Rectal smooth muscle tissue (tissue), 1 donor: ENCODE results near the gene TNS2.
"Not testable (repeated sequence)": the region's sequence is repeated elsewhere in the genome, so short reads cannot be mapped to it uniquely, and the experiment has no call there.

ENCODE experiments used
- H3K27ac ChIP-seq: one replicate; pipeline ENCODE4 v1.7.0; 2013; ENCODE audit warnings: low read depth, low read length, inconsistent platforms
- H3K27me3 ChIP-seq: one replicate; pipeline ENCODE4 v1.7.0; 2013; ENCODE audit warnings: low read length; ENCODE audit not compliant: control insufficient read depth, insufficient read depth
- H3K36me3 ChIP-seq: one replicate; pipeline ENCODE4 v1.7.0; 2013; ENCODE audit warnings: low read length; ENCODE audit not compliant: control insufficient read depth, insufficient read depth
- H3K4me1 ChIP-seq: one replicate; pipeline ENCODE4 v1.7.0; 2013; ENCODE audit warnings: low read length; ENCODE audit not compliant: control insufficient read depth, insufficient read depth
- H3K4me3 ChIP-seq: one replicate; pipeline ENCODE4 v1.7.0; 2013; ENCODE audit warnings: low read length
- H3K9ac ChIP-seq: one replicate; pipeline ENCODE4 v1.7.0; 2013; ENCODE audit warnings: low read length

TNS2 gene

DNA sequence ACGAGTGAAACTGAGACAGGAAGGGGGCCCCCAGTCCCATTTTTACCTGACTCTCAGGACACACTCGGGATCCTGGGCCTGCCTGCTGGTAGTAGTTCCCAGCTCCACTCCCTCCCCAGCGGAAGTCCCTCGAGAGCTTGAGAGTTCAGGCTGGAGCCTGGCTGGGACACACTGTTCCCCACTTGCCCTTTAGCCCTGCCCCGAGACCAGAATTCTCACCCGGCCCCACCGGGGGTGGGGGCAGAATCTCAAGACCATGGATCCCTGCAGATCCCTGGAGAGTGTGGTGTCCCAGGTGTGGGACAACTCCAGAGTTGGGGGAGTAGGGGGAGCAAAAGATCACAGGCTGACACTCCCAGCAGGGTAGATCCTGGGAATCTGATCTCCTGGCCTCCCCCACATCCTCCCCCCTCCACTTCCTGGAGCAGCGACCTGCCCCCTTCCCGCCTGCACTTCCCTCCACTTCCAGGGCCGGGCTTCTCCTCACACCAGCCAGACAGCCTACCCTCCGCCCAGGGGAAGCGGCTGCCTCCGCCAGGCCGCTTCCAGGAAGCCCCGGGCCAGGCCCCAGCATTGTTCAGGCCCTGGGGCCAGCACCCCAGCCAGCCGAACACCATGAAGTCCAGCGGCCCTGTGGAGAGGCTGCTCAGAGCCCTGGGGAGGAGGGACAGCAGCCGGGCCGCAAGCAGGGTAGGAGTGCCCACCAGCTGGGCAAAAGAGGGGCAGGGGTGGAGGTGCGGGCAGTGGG lies at the start of gene TNS2:
TNS2 (plus strand) TSS at position 495 of the 748 bp plus-strand sequence; CDS start at position 616, 121 bp downstream.
- H3K4me3 ChIP-seq = peak within 1 kb of the TSS; percentile 53
- H3K27me3 ChIP-seq = no peaks in the 10 kb centered on the region

GRCh38 chr12:53004178-53004577 lies 45.7 kb upstream of the TNS2 start:
- no peaks in the 10 kb centered on the region for H3K27me3 ChIP-seq
- H3K4me3 ChIP-seq = no peak overlapping the region
- H3K27ac ChIP-seq = no peak overlapping the region
- no peak overlapping the region for H3K9ac ChIP-seq
- peaks cover 16% of the 10 kb centered on the region for H3K4me1 ChIP-seq
- H3K36me3 ChIP-seq = no peaks in the 10 kb centered on the region

More for the DNA sequence above, at the start of gene TNS2:
- Histone ChIP-seq H3K36me3 (peaks cover 2% of the 10 kb centered on the region), H3K4me1 (peaks cover 57% of the 10 kb centered on the region), H3K9ac (peak within 1 kb of the TSS; percentile 2), H3K27ac (peak within 1 kb of the TSS; percentile 96)

GRCh38 chr12:53004582-53004981 lies 45.3 kb upstream of the TNS2 start:
- H3K4me1 ChIP-seq = peaks cover 16% of the 10 kb centered on the region
- H3K36me3 ChIP-seq = no peaks in the 10 kb centered on the region
- no peak overlapping the region for H3K4me3 ChIP-seq
- H3K9ac ChIP-seq = no peak overlapping the region
- H3K27ac ChIP-seq = no peak overlapping the region
- no peaks in the 10 kb centered on the region for H3K27me3 ChIP-seq

DNA sequence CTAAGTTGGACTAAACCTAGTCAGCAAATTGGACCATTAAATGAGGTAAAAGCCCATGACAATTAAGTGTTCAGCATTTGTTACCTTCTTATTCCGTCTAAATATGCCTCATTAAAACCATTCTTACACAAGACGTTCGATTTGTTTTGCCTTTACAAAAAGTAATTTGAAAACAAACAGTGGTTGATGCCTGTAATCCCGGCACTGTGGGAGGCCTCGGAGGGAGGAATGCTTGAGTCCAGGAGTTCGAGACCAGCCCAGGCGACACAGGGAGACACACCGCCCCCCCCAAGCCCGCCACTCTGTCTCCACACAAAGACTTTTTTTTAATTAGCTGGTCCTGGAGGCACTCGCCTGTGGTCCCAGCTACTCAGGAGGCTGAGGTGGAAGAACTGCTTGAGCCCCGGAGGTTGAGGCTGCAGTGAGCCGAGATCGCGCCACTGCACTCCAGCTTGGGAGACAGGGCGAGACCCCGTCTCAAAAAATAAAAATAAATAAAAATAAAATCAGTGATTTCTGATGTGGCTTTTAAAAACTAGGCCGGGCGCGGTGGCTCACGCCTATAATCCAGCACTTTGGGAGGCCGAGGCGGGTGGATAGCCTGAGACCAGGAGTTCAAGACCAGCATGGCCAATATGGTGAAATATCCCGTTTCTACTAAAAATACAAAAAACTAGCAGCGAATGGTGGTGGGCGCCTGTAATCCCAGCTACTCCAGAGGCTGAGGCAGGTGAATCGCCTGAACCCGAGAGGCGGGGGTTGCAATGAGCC lies 44.5 kb upstream of the TNS2 start:
- Histone ChIP-seq H3K4me3 (peak overlapping the region; percentile 89), H3K4me1 (peaks cover 16% of the 10 kb centered on the region), H3K36me3 (no peaks in the 10 kb centered on the region), H3K27me3 (no peaks in the 10 kb centered on the region), H3K27ac (peak overlapping the region; percentile 89), H3K9ac (peak overlapping the region; percentile 38)

- no peaks in the 10 kb centered on the region for H3K27me3 ChIP-seq
- peak within 1 kb of the TSS; percentile 89 for H3K27ac ChIP-seq
- peaks cover 16% of the 10 kb centered on the region for H3K4me1 ChIP-seq
- H3K4me3 ChIP-seq = peak within 1 kb of the TSS; percentile 98
- peak within 1 kb of the TSS; percentile 86 for H3K9ac ChIP-seq
- H3K36me3 ChIP-seq = no peaks in the 10 kb centered on the region
Observed at GRCh38 chr12:53005986-53006809, 43.7 kb upstream of the TNS2 start, which contains the start of gene EIF4B. Gene EIF4B, plus strand, starts transcription at chr12:53006456. Its CDS starts 28 bp downstream, at chr12:53006484.

GRCh38 chr12:53006810-53007309 lies 43.0 kb upstream of the TNS2 start:
- peak overlapping the region; percentile 86 for H3K9ac ChIP-seq
- peak overlapping the region; percentile 98 for H3K4me3 ChIP-seq
- peaks cover 16% of the 10 kb centered on the region for H3K4me1 ChIP-seq
- H3K36me3 ChIP-seq = no peaks in the 10 kb centered on the region
- no peaks in the 10 kb centered on the region for H3K27me3 ChIP-seq
- peak overlapping the region; percentile 89 for H3K27ac ChIP-seq

DNA sequence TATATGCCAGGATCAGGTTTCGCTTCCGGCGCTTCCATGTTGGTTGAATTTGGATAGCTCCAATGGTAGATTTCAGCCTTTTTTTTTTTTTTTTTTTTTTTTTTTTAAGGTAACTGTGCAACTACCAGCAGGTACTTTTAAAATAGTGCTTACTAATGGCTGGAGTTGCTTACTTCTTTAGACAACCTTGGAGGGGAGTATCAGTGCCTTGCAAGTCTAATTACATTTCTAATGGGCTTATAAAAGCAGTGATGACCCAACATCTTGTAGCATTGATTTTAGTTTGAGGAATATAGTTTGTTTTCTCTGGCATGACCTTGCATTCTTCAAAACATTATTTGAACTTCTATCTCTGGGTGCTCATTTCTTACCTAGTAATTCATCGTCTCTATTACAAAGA lies 42.5 kb upstream of the TNS2 start:
- H3K4me3 ChIP-seq = peak overlapping the region; percentile 98
- H3K27ac ChIP-seq = no peak overlapping the region
- H3K4me1 ChIP-seq = peaks cover 16% of the 10 kb centered on the region
- H3K36me3 ChIP-seq = no peaks in the 10 kb centered on the region
- no peak overlapping the region for H3K9ac ChIP-seq
- no peaks in the 10 kb centered on the region for H3K27me3 ChIP-seq

GRCh38 chr12:53008760-53009159 lies 41.1 kb upstream of the TNS2 start:
- not testable (repeated sequence) for H3K27ac ChIP-seq, H3K36me3 ChIP-seq, H3K27me3 ChIP-seq, H3K4me3 ChIP-seq, H3K9ac ChIP-seq
- H3K4me1 ChIP-seq = peaks cover 16% of the 10 kb centered on the region

DNA sequence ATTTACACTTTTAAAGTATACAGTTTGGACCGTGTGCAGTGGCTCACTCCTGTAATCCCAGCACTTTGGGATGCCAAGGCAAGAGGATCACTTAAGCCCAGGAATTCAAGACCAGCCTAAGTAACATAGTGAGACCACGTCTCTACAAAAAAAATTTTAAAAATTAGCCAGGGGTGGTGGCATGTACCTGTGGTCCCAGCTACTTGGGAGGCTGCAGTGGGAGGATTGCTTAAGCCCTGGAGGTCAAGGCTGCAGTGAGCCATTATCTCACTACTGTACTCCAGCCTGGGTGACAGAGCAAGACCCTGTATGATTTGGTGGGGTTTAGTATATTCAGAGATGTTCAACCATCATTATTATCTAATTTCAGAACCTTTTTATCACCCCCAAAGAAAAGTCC lies 38.9 kb upstream of the TNS2 start:
- Histone ChIP-seq H3K36me3 (no peaks in the 10 kb centered on the region), H3K9ac (no peak overlapping the region), H3K27me3 (no peaks in the 10 kb centered on the region), H3K4me1 (peaks cover 11% of the 10 kb centered on the region), H3K4me3 (no peak overlapping the region), H3K27ac (no peak overlapping the region)

DNA sequence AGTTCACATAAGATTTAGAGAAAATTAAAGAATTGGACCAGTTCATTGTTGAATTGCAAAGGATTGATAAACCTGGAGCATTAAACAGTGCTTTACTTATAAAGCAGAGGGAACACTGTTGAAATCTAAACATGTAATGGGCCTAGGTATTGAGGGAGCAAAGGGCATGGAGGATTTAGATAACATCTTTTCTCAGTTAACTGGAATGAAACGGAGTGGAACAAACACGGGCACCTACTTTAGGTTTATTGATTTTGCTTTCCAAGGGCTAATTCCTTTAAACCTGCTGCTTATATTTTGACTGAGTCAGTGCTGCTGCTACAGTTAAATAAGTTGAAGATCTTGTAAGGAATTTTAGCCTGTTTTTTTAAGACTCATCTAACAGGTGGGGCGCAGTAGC lies 38.0 kb upstream of the TNS2 start:
- peaks cover 11% of the 10 kb centered on the region for H3K4me1 ChIP-seq
- no peaks in the 10 kb centered on the region for H3K27me3 ChIP-seq
- H3K9ac ChIP-seq = no peak overlapping the region
- no peaks in the 10 kb centered on the region for H3K36me3 ChIP-seq
- H3K27ac ChIP-seq = no peak overlapping the region
- no peak overlapping the region for H3K4me3 ChIP-seq

DNA sequence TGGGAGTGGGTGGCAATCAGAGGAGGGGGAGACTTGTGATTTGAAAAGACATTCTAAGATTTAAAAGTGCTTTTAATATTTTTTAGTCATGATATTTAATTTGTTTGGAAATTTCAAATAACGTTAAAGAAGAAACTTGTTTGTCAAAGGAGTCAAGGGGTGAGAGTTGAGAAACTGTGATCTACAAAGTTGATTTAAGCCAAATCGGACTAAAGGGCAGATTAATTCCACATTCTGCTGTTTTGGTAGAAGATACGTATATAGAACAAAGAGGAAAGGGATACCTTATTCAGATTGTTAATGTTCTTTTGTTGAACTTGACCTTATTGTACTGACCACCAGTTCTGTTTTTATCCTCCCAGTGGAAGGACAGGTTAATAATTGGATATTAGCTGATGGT lies 36.9 kb upstream of the TNS2 start:
- no peak overlapping the region for H3K27ac ChIP-seq

GRCh38 chr12:53014709-53015108 lies 35.2 kb upstream of the TNS2 start:
- no peak overlapping the region for H3K27ac ChIP-seq
- peaks cover 4% of the 10 kb centered on the region for H3K36me3 ChIP-seq
- H3K4me3 ChIP-seq = no peak overlapping the region
- H3K27me3 ChIP-seq = no peaks in the 10 kb centered on the region
- no peak overlapping the region for H3K9ac ChIP-seq
- H3K4me1 ChIP-seq = no peaks in the 10 kb centered on the region

More for the DNA sequence above, 36.9 kb upstream of the TNS2 start:
- Histone ChIP-seq H3K9ac (no peak overlapping the region), H3K27me3 (no peaks in the 10 kb centered on the region), H3K36me3 (no peaks in the 10 kb centered on the region), H3K4me3 (no peak overlapping the region), H3K4me1 (peaks cover 6% of the 10 kb centered on the region)
